ENCODE measurements around the gene BCAT1. TPM values are rescaled to one million over a fixed set of nuclear protein-coding genes. Genes with fewer than 3 reads are reported as not detected.
A peak's percentile ranks its signal among the peaks of the same experiment; 100 is the strongest.

BCAT1 gene
- total RNA-seq, 4 donors from 2014 or later: 3.9 to 36.3 (median 13.7) TPM

GRCh38 chr12:24797901-24798300 lies 151.0 kb downstream of the BCAT1 start:
- Histone ChIP-seq H3K36me3 (no peaks in the 10 kb centered on the region), H3K4me1 (no peaks in the 10 kb centered on the region), H3K27ac (peak overlapping the region in 1 of 4 donors; percentile 45), H3K27me3 (no peaks in the 10 kb centered on the region), H3K9me3 (no peaks in the 10 kb centered on the region), H3K4me3 (no peak overlapping the region)
- TF ChIP-seq POLR2A (IDR thresholded peaks at IDR 0.05) (no peak), CTCF (IDR thresholded peaks at IDR 0.05) (no peak)
- DNase-seq: no peak

- no peaks in the 10 kb centered on the region for H3K27me3 ChIP-seq
- no peak overlapping the region for H3K4me3 ChIP-seq
- no peak overlapping the region for H3K27ac ChIP-seq
- no peaks in the 10 kb centered on the region for H3K36me3 ChIP-seq
- DNase-seq: no peak
- no peaks in the 10 kb centered on the region for H3K4me1 ChIP-seq
- TF ChIP-seq CTCF (IDR thresholded peaks at IDR 0.05) (no peak), POLR2A (IDR thresholded peaks at IDR 0.05) (no peak)
- no peaks in the 10 kb centered on the region for H3K9me3 ChIP-seq
Measured at GRCh38 chr12:24796876-24797275, 152.0 kb downstream of the BCAT1 start.

- Histone ChIP-seq H3K27me3 (no peaks in the 10 kb centered on the region), H3K9me3 (no peaks in the 10 kb centered on the region), H3K4me3 (peak overlapping the region; percentile 17 to 41 (median 26)), H3K4me1 (no peaks in the 10 kb centered on the region), H3K36me3 (no peaks in the 10 kb centered on the region), H3K27ac (no peak overlapping the region)
- TF ChIP-seq CTCF (IDR thresholded peaks at IDR 0.05) (no peak), POLR2A (IDR thresholded peaks at IDR 0.05) (no peak)
- DNase-seq: no peak
Measured at GRCh38 chr12:24795699-24796347, 153.1 kb downstream of the BCAT1 start.

- H3K9me3 ChIP-seq: no peaks in the 10 kb centered on the region
- no peaks in the 10 kb centered on the region for H3K4me1 ChIP-seq
- DNase-seq: no peak
- no peak overlapping the region for H3K4me3 ChIP-seq
- H3K36me3 ChIP-seq: no peaks in the 10 kb centered on the region
- H3K27me3 ChIP-seq: no peaks in the 10 kb centered on the region
- no peak overlapping the region for H3K27ac ChIP-seq
- TF ChIP-seq CTCF (IDR thresholded peaks at IDR 0.05) (no peak), POLR2A (IDR thresholded peaks at IDR 0.05) (no peak)
Measured at GRCh38 chr12:24791622-24792021, 157.3 kb downstream of the BCAT1 start.

- Histone ChIP-seq H3K4me1 (no peaks in the 10 kb centered on the region), H3K36me3 (no peaks in the 10 kb centered on the region), H3K27me3 (no peaks in the 10 kb centered on the region), H3K9me3 (no peaks in the 10 kb centered on the region), H3K4me3 (no peak overlapping the region), H3K27ac (no peak overlapping the region)
- TF ChIP-seq CTCF (IDR thresholded peaks at IDR 0.05): no peak
- no peak for TF ChIP-seq POLR2A (IDR thresholded peaks at IDR 0.05)
- no peak for DNase-seq
Measured at GRCh38 chr12:24788886-24789285, 160.0 kb downstream of the BCAT1 start.

Data from Peyer's patch (tissue), 4 donors.